ENCODE data around the gene EEF1AKMT2.
"Not testable (repeated sequence)": the region's sequence is repeated elsewhere in the genome, so short reads cannot be mapped to it uniquely, and the experiment has no call there.

The EEF1AKMT2 gene

DNA sequence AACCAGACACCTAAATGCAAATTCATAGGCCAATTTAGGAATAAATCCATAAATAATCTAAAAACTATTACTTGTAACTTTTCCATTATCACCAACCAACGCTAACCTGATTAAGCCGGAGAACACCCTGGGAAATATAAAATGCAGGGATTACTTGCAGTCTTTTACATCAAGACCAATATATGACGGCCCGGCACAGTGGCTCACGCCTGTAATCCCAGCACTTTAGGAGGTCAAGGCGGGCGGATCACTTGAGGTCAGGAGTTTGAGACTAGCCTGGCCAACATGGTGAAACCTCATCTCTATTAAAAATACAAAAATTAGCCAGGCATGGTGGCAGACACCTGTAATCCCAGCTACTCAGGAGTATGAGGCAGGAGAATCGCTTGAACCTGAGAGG, 45.2 kb downstream of the EEF1AKMT2 start:
- H3K79me2 ChIP-seq (ENCODE audit: control insufficient read depth, insufficient read depth, low read length); H3K4me3 ChIP-seq (ENCODE audit: low read length); H4K8ac ChIP-seq (ENCODE audit: low read depth, low read length); H2BK5ac ChIP-seq (ENCODE audit: low read length); H3K4ac ChIP-seq (ENCODE audit: low read depth, low read length); H3K4me1 ChIP-seq (ENCODE audit: control insufficient read depth, low read depth, low read length); H2BK15ac ChIP-seq (replicated peaks; ENCODE audit: low read depth); H3K27ac ChIP-seq (ENCODE audit: low read depth, low read length); DNase-seq; H4K5ac ChIP-seq (ENCODE audit: low read length); H3K27me3 ChIP-seq (ENCODE audit: insufficient read depth, low read length, poor library complexity); H2BK120ac ChIP-seq (ENCODE audit: low read depth, low read length); H3K4me2 ChIP-seq (ENCODE audit: low read length); H3K36me3 ChIP-seq (ENCODE audit: control insufficient read depth, insufficient read depth, low read length); H3K79me1 ChIP-seq (ENCODE audit: low read length); H3K9ac ChIP-seq (ENCODE audit: low read length); H3K18ac ChIP-seq (ENCODE audit: low read length); H2AK5ac ChIP-seq (ENCODE audit: low read length); H3K56ac ChIP-seq (ENCODE audit: low read length); H3K23ac ChIP-seq (ENCODE audit: low read length): not testable (repeated sequence)
- WGBS (ENCODE audit: extremely low coverage, insufficient coverage, low lambda C conversion rate), result 100% methylated on average over 1 of the region's 8 CpGs

GRCh38 chr10:124745673-124746072, 46.0 kb downstream of the EEF1AKMT2 start:
- Histone ChIP-seq H2AK5ac (ENCODE audit: low read length) (no peak overlapping the region), H3K9ac (ENCODE audit: low read length) (no peak overlapping the region), H3K4me1 (ENCODE audit: control insufficient read depth, low read depth, low read length) (peaks cover 7% of the 10 kb centered on the region), H3K36me3 (ENCODE audit: control insufficient read depth, insufficient read depth, low read length) (peaks cover 2% of the 10 kb centered on the region), H3K4me2 (ENCODE audit: low read length) (no peak overlapping the region), H3K4ac (ENCODE audit: low read depth, low read length) (no peak overlapping the region), H3K4me3 (ENCODE audit: low read length) (no peak overlapping the region), H2BK120ac (ENCODE audit: low read depth, low read length) (no peak overlapping the region), H4K5ac (ENCODE audit: low read length) (no peak overlapping the region), H4K8ac (ENCODE audit: low read depth, low read length) (no peak overlapping the region), H3K18ac (ENCODE audit: low read length) (no peak overlapping the region), H3K23ac (ENCODE audit: low read length) (no peak overlapping the region), H3K56ac (ENCODE audit: low read length) (no peak overlapping the region), H2BK5ac (ENCODE audit: low read length) (no peak overlapping the region), H3K79me1 (ENCODE audit: low read length) (no peaks in the 10 kb centered on the region), H3K79me2 (ENCODE audit: control insufficient read depth, insufficient read depth, low read length) (no peaks in the 10 kb centered on the region), H3K27ac (ENCODE audit: low read depth, low read length) (no peak overlapping the region), H3K27me3 (ENCODE audit: insufficient read depth, low read length, poor library complexity) (no peaks in the 10 kb centered on the region), H2BK15ac (replicated peaks; ENCODE audit: low read depth) (no peak overlapping the region)
- DNase-seq, result peak; percentile 71
- no CpG with 5 or more reads among the region's 3 CpGs for WGBS (ENCODE audit: extremely low coverage, insufficient coverage, low lambda C conversion rate)

GRCh38 chr10:124745252-124745651, 46.4 kb downstream of the EEF1AKMT2 start:
- no CpG with 5 or more reads among the region's 4 CpGs for WGBS (ENCODE audit: extremely low coverage, insufficient coverage, low lambda C conversion rate)
- H3K4me1 ChIP-seq (ENCODE audit: control insufficient read depth, low read depth, low read length), result peaks cover 9% of the 10 kb centered on the region
- H2BK15ac ChIP-seq (replicated peaks; ENCODE audit: low read depth), result no peak overlapping the region
- no peak overlapping the region for H3K9ac ChIP-seq (ENCODE audit: low read length)
- no peak for DNase-seq
- H3K79me1 ChIP-seq (ENCODE audit: low read length), result no peaks in the 10 kb centered on the region
- H3K23ac ChIP-seq (ENCODE audit: low read length), result no peak overlapping the region
- H3K79me2 ChIP-seq (ENCODE audit: control insufficient read depth, insufficient read depth, low read length), result no peaks in the 10 kb centered on the region
- no peak overlapping the region for H3K4me2 ChIP-seq (ENCODE audit: low read length)
- no peak overlapping the region for H3K27ac ChIP-seq (ENCODE audit: low read depth, low read length)
- no peak overlapping the region for H2BK120ac ChIP-seq (ENCODE audit: low read depth, low read length)
- no peaks in the 10 kb centered on the region for H3K27me3 ChIP-seq (ENCODE audit: insufficient read depth, low read length, poor library complexity)
- H2AK5ac ChIP-seq (ENCODE audit: low read length), result no peak overlapping the region
- no peak overlapping the region for H3K4me3 ChIP-seq (ENCODE audit: low read length)
- no peak overlapping the region for H4K8ac ChIP-seq (ENCODE audit: low read depth, low read length)
- H3K36me3 ChIP-seq (ENCODE audit: control insufficient read depth, insufficient read depth, low read length), result peaks cover 2% of the 10 kb centered on the region
- no peak overlapping the region for H3K56ac ChIP-seq (ENCODE audit: low read length)
- no peak overlapping the region for H4K5ac ChIP-seq (ENCODE audit: low read length)
- H2BK5ac ChIP-seq (ENCODE audit: low read length), result no peak overlapping the region
- H3K18ac ChIP-seq (ENCODE audit: low read length), result no peak overlapping the region
- no peak overlapping the region for H3K4ac ChIP-seq (ENCODE audit: low read depth, low read length)

DNA sequence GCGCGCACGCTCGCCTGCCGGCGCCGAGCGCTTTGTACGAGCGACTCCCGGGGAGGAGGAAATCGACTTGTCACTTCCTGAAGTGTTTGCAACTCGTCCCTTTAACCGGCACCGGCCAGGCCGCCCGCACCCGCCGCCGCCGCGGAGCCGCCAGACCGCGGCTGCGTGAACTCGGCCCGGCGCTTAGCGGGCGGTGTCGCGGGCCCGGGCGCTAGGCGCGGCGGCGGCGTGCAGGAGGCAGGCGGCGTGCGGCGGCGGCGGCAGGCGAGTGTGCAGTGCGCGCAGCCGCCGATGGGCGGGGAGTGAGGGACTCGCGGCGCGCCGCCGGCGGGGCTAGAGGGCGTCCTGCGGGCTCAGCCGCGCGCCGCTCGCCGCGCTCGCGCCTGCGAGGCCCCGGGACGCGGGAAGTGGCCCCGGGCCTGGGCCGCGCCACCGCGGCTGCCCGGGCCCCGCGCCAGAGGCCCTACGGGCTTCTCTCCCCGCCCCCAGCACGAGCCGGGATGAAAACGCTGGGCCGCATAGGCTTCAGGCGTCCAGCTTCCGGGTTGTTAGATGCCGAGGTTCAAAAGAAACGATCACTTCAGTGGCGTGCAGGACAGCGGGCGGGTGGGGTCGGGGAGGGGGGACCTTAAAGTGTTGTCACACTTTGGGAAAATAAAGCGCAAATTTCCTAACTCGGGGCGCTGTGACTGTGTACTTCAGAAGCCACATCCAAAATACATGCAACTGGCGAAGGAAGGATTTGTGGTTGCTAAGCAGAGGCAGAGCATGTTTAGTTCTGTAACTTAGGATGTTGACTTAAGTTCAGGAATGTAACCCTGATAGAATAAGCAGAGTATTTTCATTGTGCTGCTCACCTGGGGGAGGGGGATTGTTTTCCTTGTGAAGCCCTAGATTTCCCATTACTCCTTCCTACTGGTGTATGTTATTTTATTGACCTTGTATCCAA, 47.3 kb downstream of the EEF1AKMT2 start, which contains the start of gene FAM53B:
Gene FAM53B (minus strand): TSS at position 277 of the 949 bp plus-strand sequence. CDS start 37,665 bp downstream, outside the sequence.
- Histone ChIP-seq H3K18ac (ENCODE audit: low read length) (peak within 1 kb of the TSS; percentile 98), H3K4me2 (ENCODE audit: low read length) (peak within 1 kb of the TSS; percentile 71), H4K5ac (ENCODE audit: low read length) (peak within 1 kb of the TSS; percentile 57), H2BK5ac (ENCODE audit: low read length) (no peak within 1 kb of the TSS), H3K79me2 (ENCODE audit: control insufficient read depth, insufficient read depth, low read length) (peaks cover 2% of the 10 kb centered on the region), H3K4me1 (ENCODE audit: control insufficient read depth, low read depth, low read length) (peaks cover 13% of the 10 kb centered on the region), H3K27ac (ENCODE audit: low read depth, low read length) (peak within 1 kb of the TSS; percentile 79), H2BK15ac (replicated peaks; ENCODE audit: low read depth) (no peak within 1 kb of the TSS), H3K27me3 (ENCODE audit: insufficient read depth, low read length, poor library complexity) (no peaks in the 10 kb centered on the region), H3K4me3 (ENCODE audit: low read length) (peak within 1 kb of the TSS; percentile 66), H3K56ac (ENCODE audit: low read length) (peak within 1 kb of the TSS; percentile 84), H3K23ac (ENCODE audit: low read length) (no peak within 1 kb of the TSS), H3K4ac (ENCODE audit: low read depth, low read length) (peak within 1 kb of the TSS; percentile 96), H2AK5ac (ENCODE audit: low read length) (no peak within 1 kb of the TSS), H3K9ac (ENCODE audit: low read length) (peak within 1 kb of the TSS; percentile 75), H3K79me1 (ENCODE audit: low read length) (peaks cover under 1% of the 10 kb centered on the region), H2BK120ac (ENCODE audit: low read depth, low read length) (no peak within 1 kb of the TSS), H3K36me3 (ENCODE audit: control insufficient read depth, insufficient read depth, low read length) (peaks cover 2% of the 10 kb centered on the region), H4K8ac (ENCODE audit: low read depth, low read length) (no peak within 1 kb of the TSS)
- WGBS (ENCODE audit: extremely low coverage, insufficient coverage, low lambda C conversion rate), result no CpG with 5 or more reads among the region's 100 CpGs
- peak; percentile 83 for DNase-seq

DNA sequence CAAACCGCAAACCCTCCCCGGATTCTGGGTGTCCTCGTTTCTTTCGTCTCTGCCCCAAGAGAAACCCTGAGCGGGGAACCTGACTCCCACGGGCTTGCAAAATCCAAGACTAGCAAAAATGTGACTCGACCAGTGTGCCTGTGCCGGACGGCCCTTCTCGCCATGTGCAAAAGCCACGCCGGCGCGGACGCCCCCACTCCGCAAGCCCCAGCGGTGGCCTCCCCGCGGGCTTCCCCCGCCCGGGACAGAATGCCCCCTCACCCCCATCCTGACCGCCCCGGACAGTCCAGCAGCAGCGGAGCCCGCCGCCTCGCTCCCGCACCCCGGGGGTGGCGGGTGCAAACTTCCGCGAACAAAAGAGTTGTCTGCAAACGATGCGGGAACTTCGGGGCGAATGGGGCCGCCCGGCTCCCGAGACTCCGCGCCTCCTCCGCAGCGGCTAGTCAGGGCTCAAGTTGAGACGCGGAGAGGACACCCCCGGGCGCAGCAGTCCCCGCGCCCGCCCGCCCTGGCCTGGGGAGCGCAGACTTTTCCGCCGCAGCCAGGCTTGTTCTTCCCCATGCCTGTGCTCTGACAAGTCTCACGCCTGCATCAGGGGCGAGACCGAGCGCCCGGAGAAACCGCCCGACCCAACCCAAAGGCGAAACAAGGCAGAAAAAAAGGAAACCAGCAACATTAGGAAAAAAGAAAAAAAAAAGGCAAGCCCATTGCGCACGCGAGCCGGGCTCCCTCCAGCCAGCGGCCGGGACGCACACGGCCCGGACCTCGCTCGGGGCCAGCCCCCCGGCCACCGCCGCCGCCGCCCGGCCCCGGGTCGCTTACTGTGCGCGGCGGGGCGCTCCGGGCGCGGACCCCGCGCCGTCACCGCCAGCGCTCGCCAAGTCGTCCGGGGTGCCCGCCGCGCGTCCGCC, 48.2 kb downstream of the EEF1AKMT2 start:
- H3K9ac ChIP-seq (ENCODE audit: low read length), result peak overlapping the region; percentile 75
- H3K79me1 ChIP-seq (ENCODE audit: low read length), result peaks cover 2% of the 10 kb centered on the region
- H2BK120ac ChIP-seq (ENCODE audit: low read depth, low read length), result no peak overlapping the region
- H3K79me2 ChIP-seq (ENCODE audit: control insufficient read depth, insufficient read depth, low read length), result peaks cover 4% of the 10 kb centered on the region
- H2AK5ac ChIP-seq (ENCODE audit: low read length), result no peak overlapping the region
- no peaks in the 10 kb centered on the region for H3K27me3 ChIP-seq (ENCODE audit: insufficient read depth, low read length, poor library complexity)
- no peak overlapping the region for H3K23ac ChIP-seq (ENCODE audit: low read length)
- peak overlapping the region; percentile 96 for H3K4ac ChIP-seq (ENCODE audit: low read depth, low read length)
- H3K56ac ChIP-seq (ENCODE audit: low read length), result peak overlapping the region; percentile 84
- no peak overlapping the region for H4K8ac ChIP-seq (ENCODE audit: low read depth, low read length)
- H3K18ac ChIP-seq (ENCODE audit: low read length), result peak overlapping the region; percentile 72
- H4K5ac ChIP-seq (ENCODE audit: low read length), result no peak overlapping the region
- H3K4me2 ChIP-seq (ENCODE audit: low read length), result peak overlapping the region; percentile 71
- peak overlapping the region; percentile 79 for H3K27ac ChIP-seq (ENCODE audit: low read depth, low read length)
- peaks cover 2% of the 10 kb centered on the region for H3K36me3 ChIP-seq (ENCODE audit: control insufficient read depth, insufficient read depth, low read length)
- peak; percentile 64 for DNase-seq
- peaks cover 17% of the 10 kb centered on the region for H3K4me1 ChIP-seq (ENCODE audit: control insufficient read depth, low read depth, low read length)
- peak overlapping the region; percentile 66 for H3K4me3 ChIP-seq (ENCODE audit: low read length)
- no peak overlapping the region for H2BK5ac ChIP-seq (ENCODE audit: low read length)
- no peak overlapping the region for H2BK15ac ChIP-seq (replicated peaks; ENCODE audit: low read depth)
- no CpG with 5 or more reads among the region's 101 CpGs for WGBS (ENCODE audit: extremely low coverage, insufficient coverage, low lambda C conversion rate)
